RWPE1 (cell line): ENCODE data around the gene NBEA.

Experiments used
- CTCF ChIA-PET: fragments of 350-600 bp; sonication (Branson Sonifier 250); formaldehyde crosslinking; extraction: SDS; loops from one replicate; lab custom pipeline; 2021; lab: Yijun Ruan, JAX
- POLR2A ChIA-PET: fragments of 400-600 bp; formaldehyde crosslinking; extraction: SDS; loops from one replicate; lab custom pipeline; 2020; ENCODE audit warnings: antibody characterized with exemption; ENCODE audit not compliant: low non-redundant PET; lab: Yijun Ruan, JAX
- DNase-seq: peaks from one replicate; pipeline ENCODE4 v3.0.0; 2012; ENCODE audit warnings: low spot score
- H3K27ac ChIP-seq: fragments of 450-650 bp; 2 replicates; pipeline ENCODE4 v1.5.1; 2017
- CTCF ChIP-seq: fragments of 450-650 bp; conservative IDR thresholded peaks from 2 replicates; pipeline ENCODE4 v1.5.1; 2017; ENCODE audit warnings: low read depth, mild to moderate bottlenecking

NBEA gene

DNA sequence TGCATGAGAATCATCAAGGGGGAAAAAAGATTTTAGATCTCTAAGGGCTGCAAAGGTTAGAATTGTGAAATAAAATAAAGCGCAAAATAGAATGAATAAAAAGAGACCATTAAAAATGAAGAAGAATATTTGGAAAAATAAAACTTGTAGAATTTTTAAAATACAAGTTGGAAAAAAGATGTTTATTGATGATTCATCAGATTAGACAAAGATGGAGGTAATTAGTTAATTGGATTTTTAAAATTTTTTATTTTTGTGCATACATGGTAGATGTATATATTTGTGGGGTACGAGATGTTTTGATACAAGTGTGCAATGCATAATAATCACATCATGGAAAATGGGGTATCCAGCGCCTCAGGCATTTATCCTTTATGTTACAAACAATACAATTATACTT, 391.1 kb downstream of the NBEA start:
- ChIA-PET POLR2A (no interaction called here), CTCF (no interaction called here)

DNA sequence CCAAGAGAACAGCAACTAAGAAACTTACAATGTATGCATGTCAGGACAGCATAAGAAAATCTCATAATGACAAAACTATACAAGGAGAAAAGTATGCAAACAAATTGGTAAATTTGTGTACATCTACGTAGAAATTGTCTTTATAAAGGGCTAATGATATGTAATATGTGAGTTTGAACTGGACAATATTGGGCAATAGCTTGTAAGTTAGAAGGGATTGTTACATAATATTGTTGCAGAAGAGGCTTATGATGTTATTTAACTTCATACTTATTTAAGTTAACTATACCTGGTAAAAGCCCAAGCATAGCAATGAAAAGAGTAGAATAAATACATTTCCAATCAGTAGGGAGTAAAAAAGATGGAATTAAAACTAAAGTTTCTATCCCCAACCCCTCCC, 400.4 kb downstream of the NBEA start:
- no peak overlapping the region for H3K27ac ChIP-seq
- no peak for DNase-seq
- no peak for TF ChIP-seq CTCF
- POLR2A ChIA-PET = no interaction called here
- CTCF ChIA-PET = interaction anchor here (0.6 kb wide), 1 partner anchor 1066 kb away, joined by 3 read pairs; no protein-coding TSS in a partner anchor

More for the DNA sequence above, 391.1 kb downstream of the NBEA start:
- H3K27ac ChIP-seq = no peak overlapping the region
- no peak for DNase-seq
- no peak for TF ChIP-seq CTCF

GRCh38 chr13:35343417-35343816, 401.3 kb downstream of the NBEA start:
- no peak for TF ChIP-seq CTCF
- no peak for DNase-seq
- ChIA-PET POLR2A (no interaction called here), CTCF (interaction anchor here (0.5 kb wide), 1 partner anchor 134 kb away, joined by 3 read pairs; no protein-coding TSS in a partner anchor)
- no peak overlapping the region for H3K27ac ChIP-seq

GRCh38 chr13:35345992-35346391, 403.9 kb downstream of the NBEA start:
- no peak for DNase-seq
- H3K27ac ChIP-seq = no peak overlapping the region
- no peak for TF ChIP-seq CTCF
- ChIA-PET POLR2A (no interaction called here), CTCF (interaction anchor here (0.6 kb wide), 1 partner anchor 1714 kb away, joined by 3 read pairs; no protein-coding TSS in a partner anchor)

DNA sequence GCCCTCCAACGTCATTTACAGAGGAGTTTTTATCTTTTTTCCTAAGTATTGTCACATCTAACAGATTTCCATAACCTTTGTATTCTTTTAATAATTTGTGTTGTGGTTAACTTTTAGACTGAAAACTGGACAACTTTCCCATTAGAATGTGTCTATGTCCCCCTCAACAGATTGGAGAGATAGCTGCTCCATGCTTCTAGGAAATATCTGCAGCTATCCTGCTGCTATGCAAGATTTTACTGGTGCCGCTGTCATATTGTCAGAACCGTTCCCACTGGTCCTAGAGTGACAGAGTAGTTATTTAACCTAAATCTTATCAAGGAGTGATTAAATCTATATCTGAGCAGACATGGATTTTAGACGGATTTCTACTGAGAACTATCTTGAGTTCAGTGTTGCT, 404.4 kb downstream of the NBEA start:
- TF ChIP-seq CTCF = no peak
- POLR2A ChIA-PET = no interaction called here
- CTCF ChIA-PET = interaction anchor here (0.6 kb wide), 1 partner anchor 1714 kb away, joined by 3 read pairs; no protein-coding TSS in a partner anchor
- H3K27ac ChIP-seq = no peak overlapping the region
- DNase-seq = no peak

DNA sequence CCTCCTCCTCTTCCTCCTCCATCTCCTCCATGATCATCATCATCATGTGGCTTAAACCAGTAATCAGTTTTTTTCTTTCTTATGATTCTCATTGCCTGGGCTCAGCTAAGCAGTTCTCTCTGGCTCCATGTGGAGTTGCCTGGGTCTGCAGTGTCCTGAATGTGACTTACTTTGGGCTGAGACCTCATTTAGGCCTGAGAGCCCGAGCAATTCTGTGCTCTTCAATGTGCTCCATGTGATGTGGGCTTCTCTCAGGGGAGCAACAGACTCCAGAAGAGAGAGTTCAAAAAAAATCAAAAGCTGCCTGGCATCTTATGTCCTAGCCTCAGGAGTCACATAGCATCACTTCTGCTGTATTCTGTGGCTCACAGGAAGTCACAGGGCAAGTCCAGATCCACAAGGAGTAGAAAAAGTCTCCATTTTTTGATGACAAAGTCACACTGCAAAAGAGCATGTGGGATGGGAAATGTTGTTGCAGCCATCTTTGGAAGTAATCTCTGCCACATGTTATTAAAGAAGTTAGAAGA, 405.7 kb downstream of the NBEA start:
- ChIA-PET POLR2A (no interaction called here), CTCF (no interaction called here)
- H3K27ac ChIP-seq = no peak overlapping the region
- TF ChIP-seq CTCF = no peak
- DNase-seq = no peak
